Epithelial cell of esophagus (primary cell): ENCODE measurements around the gene CASQ2.

Experiments
- DNase-seq: peaks from one replicate; pipeline ENCODE4 v3.0.0; 2010; ENCODE audit warnings: low read depth
- H3K4me3 ChIP-seq: 2 replicates; pipeline ENCODE4 v1.5.1; 2011; ENCODE audit warnings: mild to moderate bottlenecking, low read length, control low read depth
- TF ChIP-seq, protein P1 (sequence below): IDR thresholded peaks from 2 replicates; pipeline ENCODE4 v1.5.1; 2011; ENCODE audit warnings: low read depth, mild to moderate bottlenecking, low read length, control low read depth, inconsistent platforms; ENCODE audit not compliant: insufficient read depth; ENCODE audit errors: missing control alignments

Gene CASQ2

DNA sequence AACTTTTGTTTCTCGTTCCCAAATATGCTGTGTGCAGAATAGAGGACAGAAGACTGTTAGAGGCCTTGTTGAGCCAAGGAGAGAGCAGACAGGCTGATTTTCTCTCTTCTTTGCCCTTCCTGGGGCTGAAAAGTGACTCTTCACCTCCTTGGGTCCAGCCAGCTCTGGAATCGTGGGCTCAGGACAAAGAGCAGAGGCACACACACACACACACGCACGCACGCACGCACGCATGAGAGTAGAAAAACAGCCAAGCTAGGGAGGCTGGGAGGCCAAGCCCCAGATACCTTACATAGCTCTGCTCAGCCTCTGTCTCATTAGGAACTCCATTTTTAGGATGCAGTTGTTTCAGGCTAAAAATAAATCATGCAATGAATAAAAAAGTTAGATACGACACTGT is at the start of gene CASQ2:
CASQ2 (minus strand) TSS at position 166 of the 400 bp plus-strand sequence. CDS start 173 bp downstream, outside the sequence.
- TF ChIP-seq, protein P1, sequence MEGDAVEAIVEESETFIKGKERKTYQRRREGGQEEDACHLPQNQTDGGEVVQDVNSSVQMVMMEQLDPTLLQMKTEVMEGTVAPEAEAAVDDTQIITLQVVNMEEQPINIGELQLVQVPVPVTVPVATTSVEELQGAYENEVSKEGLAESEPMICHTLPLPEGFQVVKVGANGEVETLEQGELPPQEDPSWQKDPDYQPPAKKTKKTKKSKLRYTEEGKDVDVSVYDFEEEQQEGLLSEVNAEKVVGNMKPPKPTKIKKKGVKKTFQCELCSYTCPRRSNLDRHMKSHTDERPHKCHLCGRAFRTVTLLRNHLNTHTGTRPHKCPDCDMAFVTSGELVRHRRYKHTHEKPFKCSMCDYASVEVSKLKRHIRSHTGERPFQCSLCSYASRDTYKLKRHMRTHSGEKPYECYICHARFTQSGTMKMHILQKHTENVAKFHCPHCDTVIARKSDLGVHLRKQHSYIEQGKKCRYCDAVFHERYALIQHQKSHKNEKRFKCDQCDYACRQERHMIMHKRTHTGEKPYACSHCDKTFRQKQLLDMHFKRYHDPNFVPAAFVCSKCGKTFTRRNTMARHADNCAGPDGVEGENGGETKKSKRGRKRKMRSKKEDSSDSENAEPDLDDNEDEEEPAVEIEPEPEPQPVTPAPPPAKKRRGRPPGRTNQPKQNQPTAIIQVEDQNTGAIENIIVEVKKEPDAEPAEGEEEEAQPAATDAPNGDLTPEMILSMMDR: no peak
- H3K4me3 ChIP-seq: no peak within 1 kb of the TSS
- no peak for DNase-seq

DNA sequence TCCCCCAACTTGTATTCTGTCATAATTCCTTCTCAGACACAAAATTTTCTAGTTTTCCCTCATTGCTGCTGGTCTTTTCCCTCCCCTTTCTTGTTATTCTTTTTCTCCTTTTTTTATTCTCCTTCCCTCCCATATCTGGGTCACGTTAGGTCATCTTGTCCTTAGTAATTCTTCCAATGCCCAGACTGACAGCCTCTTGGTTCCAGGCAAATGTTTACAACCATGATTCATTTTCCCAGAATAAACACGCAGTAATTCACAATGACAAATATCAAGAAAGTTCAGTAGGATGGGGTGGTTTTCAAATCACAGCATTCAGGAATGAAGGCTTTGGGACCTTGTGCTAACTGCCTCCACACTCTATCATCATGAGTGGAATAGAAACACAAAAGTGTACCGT is 47.2 kb upstream of the CASQ2 start:
- H3K4me3 ChIP-seq: no peak overlapping the region
- TF ChIP-seq, protein P1: no peak
- DNase-seq: peak; percentile 67

DNA sequence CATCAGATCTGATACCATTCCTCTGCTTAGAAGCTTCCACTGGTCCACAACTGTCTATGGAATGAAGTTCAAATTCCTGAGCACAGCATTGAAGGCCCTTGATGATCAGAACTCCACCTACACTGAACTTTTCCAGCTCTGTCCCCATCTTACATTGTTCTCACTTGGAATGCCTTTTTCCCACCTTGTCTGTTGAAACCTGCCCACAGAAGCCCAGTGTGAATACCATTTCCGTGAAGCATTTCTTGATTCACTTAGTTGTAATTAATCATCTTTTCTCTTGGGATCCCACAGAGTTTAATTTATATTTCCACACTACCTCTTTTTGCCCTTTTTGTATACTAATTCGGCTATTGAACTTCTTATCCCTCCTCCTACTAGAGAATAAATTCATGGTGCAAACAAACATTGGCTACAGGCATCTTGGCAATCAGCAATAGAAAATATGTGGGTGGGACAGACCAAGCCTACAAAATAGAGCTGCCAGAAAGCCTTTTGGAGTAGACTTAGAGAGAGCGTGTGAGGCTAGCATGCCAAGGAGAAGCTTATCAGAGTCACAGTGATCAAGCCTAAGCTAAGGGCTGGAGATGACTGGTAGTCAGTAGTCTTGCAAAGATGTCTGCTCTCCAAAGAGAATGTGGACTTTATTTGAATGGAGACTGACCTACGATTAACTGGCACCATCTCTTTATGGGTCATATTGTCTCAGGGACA is 46.3 kb upstream of the CASQ2 start:
- TF ChIP-seq, protein P1: no peak
- no peak overlapping the region for H3K4me3 ChIP-seq
- DNase-seq: peak; percentile 89

DNA sequence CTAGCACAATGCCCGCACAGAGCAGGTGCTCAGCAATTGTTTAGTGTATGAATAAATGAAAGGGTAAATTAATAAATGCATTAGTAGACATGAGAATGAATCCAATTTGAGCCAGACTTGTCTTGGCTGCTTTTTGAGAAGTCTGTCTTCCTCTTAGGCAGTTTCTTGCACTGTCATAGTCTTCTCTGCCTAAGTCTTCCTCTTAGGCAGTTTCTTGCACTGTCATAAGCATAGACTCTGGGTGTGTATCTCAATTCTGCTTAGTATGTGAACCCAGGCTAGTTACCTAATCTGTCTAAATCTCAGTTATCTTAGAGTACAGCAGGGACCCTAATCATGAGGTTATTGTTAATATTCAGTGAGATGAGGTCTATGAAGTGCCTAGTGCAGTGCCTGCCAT is 45.2 kb upstream of the CASQ2 start:
- TF ChIP-seq, protein P1: no peak
- DNase-seq: no peak

DNA sequence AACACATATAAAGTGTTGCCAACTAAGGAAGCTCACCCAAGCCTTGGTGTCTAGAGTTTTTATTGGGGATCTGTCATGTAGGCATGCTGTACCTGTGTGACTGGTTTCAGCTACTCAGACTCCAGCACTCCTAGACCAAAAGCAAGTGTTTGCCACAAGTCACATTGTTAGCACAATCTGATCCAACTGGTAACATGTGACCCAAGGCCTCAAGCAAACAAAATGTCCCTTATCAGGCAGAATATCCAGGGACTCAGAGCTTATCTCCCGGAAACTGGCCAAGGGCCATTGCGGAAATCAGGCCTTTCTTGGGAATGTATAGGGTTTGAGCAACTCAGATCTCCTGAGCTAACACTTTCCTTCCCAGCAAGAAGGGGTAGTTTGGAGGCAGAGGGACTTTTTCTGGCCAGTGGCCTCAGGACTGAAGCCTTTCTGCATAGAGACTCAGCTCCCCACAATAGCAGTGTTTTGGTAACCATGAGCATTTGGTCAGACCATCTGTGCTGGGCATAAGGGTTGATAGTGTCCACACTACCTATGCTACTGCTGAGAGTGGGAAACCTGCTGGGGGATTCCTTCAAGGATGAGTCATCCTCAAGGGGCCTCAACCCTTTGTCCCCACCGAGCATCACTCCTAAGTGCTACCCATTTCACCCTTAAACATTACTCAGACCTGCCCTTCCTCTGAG is 42.8 kb upstream of the CASQ2 start:
- DNase-seq: peak; percentile 55
- no peak overlapping the region for H3K4me3 ChIP-seq
- TF ChIP-seq, protein P1: no peak

More for the DNA sequence above, 45.2 kb upstream of the CASQ2 start:
- no peak overlapping the region for H3K4me3 ChIP-seq

DNA sequence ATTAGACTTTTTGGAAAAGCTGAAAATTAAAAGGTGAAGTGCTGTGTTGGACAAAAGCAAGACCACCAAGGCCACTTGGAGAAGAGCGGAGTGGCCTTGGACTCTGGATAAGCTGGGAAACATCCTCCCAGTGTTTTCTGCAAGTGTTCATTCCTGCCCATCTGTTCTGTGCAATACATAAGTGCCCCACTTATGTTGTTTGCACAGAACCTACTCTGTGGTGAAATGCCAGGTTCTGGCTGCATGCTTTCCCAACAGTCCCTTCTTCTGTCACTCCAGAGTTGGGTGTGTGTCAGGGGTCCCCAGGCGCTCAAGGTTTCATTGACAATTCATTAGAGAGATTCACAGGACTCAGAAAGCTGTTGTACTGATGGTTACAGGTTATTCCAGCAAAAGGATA is 42.1 kb upstream of the CASQ2 start:
- DNase-seq: no peak
- no peak overlapping the region for H3K4me3 ChIP-seq
- TF ChIP-seq, protein P1: no peak
